Kidney glomerular epithelial cell (primary cell): ENCODE data around the gene SYN1.

Experiments used
- DNase-seq: peaks from one replicate; lab custom pipeline; 2025; lab: John Stamatoyannopoulos, UW

SYN1 gene

GRCh38 chrX:47572773-47573340 is 46.8 kb downstream of the SYN1 start:
- no peak for DNase-seq

DNA sequence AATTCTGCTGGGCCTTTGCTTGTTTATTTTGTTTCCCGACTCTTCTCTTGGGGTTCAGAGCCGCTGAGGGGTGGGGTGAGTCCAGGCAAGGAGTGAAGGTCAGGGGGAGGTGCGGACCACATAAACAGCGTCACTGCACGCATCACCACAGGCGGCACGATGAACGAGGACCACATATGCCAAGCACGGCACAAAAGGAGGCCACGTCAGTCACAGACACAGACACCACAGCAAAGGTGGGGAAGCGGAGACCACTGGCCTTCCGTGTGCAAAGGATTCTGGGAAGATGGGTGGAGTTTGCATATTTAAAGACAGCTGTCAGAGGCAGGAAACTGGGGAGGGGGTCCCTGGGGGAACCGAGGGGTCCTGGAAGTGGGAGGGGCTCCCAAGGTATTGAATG is 47.8 kb downstream of the SYN1 start:
- DNase-seq, result no peak

DNA sequence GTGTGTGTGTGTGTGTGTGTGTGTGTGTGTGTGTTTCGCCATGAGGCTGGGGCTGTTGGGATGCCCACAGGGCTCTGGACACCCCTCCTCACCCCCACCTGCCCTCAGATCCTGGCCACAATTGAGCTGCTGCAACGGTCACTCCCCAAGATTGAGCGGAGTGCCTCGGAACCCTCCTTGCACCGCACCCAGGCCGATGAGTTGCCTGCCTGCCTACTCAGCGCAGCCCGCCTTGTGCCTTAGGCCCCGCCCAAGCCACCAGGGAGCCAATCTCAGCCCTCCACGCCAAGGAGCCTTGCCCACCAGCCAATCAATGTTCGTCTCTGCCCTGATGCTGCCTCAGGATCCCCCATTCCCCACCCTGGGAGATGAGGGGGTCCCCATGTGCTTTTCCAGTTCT is 48.4 kb downstream of the SYN1 start:
- no peak for DNase-seq

GRCh38 chrX:47570794-47571193 is 48.9 kb downstream of the SYN1 start:
- DNase-seq, result no peak

GRCh38 chrX:47568656-47569295 is 50.9 kb downstream of the SYN1 start:
- DNase-seq, result no peak

- DNase-seq, result no peak
Observed at GRCh38 chrX:47566841-47567240, 52.8 kb downstream of the SYN1 start.

DNA sequence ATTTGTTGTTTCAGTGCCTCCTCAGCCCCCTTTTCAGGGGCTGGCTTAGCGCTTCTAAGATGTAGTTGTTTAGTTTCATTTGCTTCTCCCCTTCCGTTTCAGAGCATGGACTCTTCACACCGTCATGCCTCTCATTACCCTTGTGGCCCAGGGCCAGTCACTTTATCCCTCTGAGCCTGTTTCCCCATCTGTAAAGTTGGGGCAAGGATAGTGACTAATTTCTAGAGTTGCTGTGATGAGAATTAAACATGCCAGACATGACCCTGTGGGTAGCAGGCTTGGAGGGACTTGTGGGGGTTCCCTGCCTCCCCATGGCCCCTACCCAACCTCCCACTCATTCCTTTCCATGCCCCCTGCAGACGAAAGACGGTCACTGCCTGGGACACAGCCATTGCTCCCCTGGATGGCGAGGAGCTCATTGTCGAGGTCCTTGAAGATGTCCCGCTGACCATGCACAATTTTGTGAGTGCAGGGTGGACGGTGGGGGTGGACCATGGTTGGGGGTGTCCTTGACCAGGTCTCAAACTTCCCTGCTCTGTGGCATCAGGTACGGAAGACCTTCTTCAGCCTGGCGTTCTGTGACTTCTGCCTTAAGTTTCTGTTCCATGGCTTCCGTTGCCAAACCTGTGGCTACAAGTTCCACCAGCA is 55.1 kb downstream of the SYN1 start:
- no peak for DNase-seq

GRCh38 chrX:47563801-47564315 is 55.8 kb downstream of the SYN1 start:
- no peak for DNase-seq

DNA sequence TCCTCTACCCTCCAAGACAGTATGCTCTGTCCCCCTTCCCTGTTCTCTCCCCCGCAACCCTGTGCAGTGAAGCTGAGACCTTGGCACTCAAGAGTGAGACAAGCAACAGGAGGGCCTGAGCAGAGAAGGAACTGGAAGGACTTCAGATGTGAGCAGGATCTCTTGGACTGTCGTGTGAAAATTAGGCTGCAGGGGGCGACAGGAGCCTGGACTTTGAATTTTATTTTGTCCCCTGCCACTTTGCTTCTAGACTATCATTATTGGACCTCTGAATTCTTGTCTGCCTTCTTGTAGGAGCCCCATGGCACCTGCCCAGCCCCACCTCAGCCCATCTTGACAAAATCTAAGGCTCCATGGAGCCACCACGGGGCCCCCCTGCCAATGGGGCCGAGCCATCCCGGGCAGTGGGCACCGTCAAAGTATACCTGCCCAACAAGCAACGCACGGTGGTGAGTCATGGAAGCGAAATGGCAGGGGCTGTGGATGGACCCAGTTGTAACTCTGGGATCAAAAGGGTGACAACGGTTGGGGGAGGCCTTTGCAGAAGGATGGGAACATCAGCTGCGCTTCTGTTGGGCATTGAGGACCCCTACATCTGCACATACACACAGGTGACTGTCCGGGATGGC is 56.9 kb downstream of the SYN1 start:
- DNase-seq, result no peak

DNA sequence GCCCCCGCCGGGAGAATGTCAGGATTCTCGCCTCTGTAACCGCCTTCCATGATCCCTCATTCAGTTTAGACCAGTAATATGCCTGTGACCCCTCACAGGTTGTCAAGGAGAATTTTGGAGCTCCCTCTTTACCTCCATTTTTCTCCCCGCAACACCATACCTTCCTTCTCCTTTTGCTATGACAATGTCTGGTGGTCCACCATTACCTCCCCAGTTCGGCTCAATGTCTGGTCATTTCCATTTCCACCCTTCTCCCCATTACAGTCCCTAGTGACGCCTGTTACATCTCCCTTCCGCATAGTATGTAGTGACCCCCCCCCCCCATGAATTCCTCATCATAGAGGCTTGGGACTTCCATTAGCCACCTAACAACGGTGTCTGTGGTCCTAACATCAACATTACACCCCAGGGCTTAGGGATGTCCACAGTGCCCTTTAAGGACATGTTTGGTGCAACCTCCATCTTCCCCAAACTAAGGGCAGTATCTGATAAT is 58.0 kb downstream of the SYN1 start:
- DNase-seq, result no peak

DNA sequence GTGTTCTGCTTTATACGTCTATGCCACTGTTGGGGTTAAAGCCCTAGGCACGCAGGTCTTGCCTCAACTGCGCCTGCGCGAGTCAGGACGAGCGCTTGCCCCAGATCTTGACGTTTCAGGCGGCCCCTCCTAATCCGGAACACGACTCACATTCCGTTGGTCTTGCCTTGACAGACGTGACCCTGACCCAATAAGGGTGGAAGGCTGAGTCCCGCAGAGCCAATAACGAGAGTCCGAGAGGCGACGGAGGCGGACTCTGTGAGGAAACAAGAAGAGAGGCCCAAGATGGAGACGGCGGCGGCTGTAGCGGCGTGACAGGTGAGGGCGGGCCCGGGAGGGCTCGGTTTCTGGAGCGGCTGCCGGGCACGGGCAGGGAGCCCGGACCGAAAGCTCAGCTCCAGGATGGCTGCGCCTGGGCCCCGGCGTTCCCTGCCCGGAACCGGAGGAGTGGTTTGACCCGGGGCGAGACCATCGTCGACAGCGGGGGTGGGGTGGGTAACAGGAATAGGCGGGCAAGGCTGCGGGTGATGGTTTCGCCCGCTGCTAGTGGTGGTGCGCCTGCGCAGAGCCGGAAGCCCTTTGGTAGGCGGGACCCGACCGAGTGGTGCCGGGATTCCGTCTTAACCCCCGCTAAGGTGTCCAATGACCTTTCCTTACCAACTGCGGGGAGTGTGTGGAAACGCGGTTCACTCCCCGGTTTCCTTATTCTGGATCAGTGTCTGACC is 58.6 kb downstream of the SYN1 start, which contains the start of gene ARAF:
Gene ARAF (plus strand): TSS at position 272 of the 725 bp plus-strand sequence. CDS start 1,763 bp downstream, outside the sequence.
- DNase-seq, result peak; percentile 83

- DNase-seq, result no peak
Observed at GRCh38 chrX:47560179-47560933, 59.3 kb downstream of the SYN1 start.

DNA sequence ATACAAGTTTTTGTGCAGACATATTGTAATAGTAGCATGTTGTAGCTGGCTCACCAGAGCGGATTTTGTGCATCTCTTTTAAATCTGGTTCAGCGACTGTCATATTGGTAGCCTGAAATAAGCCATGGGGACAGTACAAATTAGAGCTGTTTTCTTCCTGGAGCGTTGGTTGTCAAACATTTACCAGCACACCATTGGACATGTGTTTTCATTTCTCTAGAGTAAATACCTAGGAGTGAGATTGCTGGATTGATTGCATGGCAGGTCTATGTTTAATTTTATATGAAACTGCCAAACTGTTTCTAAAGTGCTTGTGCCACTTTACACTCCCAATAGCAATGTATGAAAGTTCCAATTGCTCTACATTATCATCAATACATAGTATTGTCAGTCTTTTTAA is 61.2 kb downstream of the SYN1 start:
- DNase-seq, result no peak

DNA sequence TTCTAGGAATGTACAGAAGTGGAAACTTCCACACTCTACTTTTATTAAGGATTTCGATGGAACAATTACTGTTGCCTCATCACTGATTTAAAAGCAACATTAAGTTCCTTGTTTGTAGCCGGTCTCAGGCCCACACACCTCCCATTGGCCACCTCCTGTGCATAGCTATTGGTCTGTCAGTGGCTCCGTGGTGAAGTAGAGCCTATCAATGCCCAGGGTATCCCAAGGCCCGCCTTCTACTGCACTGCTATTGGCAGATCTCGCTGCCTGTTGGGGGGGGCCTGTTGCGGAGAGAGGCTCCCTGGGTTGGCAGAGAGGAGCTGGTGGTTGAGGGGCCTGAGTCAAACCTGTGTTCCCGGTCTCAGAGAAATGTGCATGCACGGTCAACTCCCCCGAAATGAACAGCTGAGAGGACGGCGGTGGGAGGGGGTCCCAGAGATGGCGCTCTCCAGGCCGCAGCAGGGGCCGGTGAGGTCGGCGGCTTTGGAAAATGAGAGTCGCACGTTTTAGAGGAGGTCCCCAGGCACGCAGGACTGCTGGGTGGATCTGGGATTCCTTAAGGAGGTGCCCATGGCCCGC is 63.5 kb downstream of the SYN1 start:
- DNase-seq, result peak; percentile 87

DNA sequence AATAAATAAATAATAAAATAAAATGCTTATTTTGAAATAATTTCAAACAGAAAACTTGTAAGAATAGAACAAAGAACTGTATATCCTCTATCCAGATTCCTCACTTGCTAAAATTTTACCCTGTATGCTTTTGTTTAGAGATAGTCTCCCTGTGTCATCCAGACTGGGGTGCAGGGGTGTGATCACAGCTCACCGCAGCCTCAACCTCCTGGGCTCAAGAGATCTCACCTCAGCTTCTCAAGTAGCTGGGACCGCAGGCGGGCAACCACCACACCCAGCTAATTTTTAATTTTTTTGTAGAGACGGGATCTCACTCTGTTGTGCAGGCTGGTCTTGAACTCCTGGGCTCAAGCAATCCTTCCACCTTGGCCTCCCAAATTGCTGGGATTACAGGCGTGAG is 76.2 kb downstream of the SYN1 start:
- DNase-seq, result no peak

DNA sequence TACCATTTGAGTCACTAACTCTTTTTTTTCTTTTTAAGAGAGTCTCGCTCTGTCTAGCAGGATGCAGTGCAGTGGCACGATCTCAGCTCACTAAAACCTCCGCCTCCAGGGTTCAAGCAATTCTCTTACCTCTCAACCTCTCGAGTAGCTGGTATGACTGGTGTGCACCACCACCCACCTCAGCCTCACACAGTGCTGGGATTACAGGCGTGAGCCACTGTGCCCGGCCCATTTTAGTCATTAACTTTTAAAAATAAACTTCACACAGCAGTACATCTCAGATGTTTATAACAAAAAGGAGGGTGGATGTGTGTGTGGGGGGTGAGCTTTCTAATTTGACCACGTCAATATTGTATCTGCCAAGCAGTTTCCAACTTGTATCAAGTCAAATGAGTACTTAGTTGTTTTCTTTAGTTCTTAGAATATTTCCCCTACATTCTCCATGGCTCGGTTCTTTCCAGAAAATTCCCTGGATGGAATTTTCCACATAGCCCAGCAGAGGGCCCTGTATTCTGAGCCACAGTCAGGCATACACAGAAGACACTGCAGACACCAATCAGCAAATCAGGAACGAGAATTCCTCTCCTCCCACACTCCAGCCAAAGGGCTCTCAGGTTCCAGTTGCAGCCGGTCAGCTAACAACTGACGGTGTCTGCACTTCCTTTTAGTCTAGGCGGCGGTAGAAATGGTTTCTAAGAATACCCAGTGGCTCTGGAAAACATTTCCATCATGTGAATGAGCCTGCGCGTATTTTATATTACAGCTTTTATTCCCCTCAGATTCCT is 78.7 kb downstream of the SYN1 start:
- peak; percentile 80 for DNase-seq

DNA sequence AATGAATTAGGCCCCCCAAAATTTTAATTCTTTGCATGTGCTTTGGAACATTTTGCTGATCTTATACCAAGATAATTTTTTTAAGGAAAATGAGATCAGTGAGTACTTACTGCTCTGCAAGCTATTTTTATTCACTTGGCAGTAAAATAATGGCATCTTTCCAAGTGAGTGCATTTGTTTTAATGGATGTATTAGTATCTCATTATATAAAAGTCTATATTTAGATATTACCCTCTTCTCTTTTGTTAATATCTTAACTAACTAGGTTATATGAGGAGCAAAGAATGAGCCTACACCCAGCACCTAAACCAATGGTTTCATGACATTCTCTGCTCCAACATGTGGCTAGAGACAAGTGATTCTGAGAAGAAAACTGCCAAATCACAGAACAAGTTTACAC is 79.8 kb downstream of the SYN1 start:
- no peak for DNase-seq

DNA sequence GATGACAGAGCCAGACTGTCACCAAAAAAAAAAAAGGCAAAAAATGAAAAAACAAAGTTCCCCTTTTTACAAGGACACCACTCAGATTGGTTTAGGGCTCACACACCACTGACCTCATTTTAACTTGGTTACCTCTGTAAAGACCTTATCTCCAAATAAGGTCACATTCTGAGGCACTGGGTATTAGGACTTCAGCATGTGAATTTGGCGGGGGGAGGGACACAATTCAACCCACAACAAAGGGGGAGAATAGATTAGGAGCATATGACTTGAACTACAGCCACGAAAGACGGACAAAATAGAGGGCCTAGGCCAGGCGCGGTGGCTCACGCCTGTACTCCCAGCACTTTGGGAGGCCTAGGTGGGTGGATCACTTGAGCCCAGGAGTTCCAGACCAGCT is 89.6 kb downstream of the SYN1 start:
- DNase-seq, result no peak

- DNase-seq, result no peak
Observed at GRCh38 chrX:47529548-47529947, 90.1 kb downstream of the SYN1 start.

DNA sequence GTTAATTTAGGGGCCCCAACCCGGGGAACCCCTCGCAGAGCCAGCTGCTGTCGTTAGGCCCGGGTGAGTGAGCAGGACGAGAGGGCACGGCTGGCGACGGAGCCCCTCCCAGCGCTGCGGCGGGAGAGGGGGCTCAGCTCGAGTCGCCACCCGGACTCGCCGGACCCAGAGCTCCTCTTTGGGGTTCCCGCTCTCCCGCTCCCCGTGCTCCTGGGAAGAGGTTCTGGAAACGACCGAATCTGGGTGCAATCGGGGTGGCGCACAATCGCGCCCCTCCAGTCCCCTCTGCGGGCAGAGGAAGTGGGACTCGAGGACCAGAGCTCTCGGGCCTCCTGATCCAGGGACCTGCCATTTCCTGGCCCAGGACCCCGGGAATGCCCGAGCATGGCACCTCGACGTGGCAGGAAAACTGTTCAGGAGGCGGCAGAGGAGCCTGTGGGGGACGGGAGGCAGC is 95.9 kb downstream of the SYN1 start:
- no peak for DNase-seq
